HG03175 (cell line): ENCODE results near the gene SRGAP3.
A peak's percentile ranks its signal among the peaks of the same experiment; 100 is the strongest.

Experiments used
- ATAC-seq: cut with Tn5 transposase; IDR thresholded peaks from one replicate; pipeline ENCODE4 v1.9.1; 2021; ENCODE audit warnings: mild to moderate bottlenecking, moderate library complexity; ENCODE audit not compliant: unreplicated experiment

SRGAP3 gene

DNA sequence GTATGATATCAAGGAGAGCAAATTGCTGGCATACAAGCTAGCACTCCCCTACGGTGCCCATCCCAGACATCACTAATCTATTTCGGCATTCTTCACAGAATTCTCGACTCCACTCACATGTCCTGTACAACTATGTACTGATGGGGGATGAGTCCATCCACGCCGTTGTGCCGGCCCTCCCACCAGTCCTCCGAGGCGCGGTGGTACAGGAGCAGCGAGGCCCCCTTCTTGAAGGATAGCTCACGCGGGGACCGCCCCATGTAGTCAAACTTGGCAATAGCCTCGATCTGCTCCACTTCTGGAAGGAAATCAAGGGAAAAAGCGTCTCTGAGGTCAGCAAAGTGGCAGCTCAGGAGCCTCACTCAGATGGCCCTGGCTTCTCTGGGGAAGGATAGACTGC is 255.2 kb downstream of the SRGAP3 start:
- no peak for ATAC-seq

- no peak for ATAC-seq
Observed at GRCh38 chr3:8993331-8993730, 256.1 kb downstream of the SRGAP3 start.

GRCh38 chr3:8992854-8993253 is 256.6 kb downstream of the SRGAP3 start:
- ATAC-seq: no peak

DNA sequence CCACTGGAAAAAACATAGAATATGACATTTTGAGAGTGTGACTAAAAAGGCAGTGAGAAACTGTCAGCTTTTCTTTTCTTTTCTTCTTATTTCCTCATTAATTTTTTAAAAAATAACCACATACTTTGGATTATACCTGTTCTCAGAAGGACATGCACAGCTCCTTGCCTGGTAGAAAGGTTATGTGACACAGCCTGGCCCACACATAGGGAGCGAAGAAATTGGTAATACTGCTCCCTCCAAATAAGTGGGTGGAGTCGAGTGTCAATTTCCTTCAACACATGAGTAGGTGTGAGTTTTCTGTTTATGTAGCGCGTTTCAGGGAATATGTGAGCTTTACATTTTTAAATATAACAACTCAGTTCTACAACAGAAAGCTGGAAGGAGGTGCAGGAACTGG is 257.2 kb downstream of the SRGAP3 start:
- no peak for ATAC-seq

GRCh38 chr3:8990266-8991215 is 258.9 kb downstream of the SRGAP3 start:
- no peak for ATAC-seq

DNA sequence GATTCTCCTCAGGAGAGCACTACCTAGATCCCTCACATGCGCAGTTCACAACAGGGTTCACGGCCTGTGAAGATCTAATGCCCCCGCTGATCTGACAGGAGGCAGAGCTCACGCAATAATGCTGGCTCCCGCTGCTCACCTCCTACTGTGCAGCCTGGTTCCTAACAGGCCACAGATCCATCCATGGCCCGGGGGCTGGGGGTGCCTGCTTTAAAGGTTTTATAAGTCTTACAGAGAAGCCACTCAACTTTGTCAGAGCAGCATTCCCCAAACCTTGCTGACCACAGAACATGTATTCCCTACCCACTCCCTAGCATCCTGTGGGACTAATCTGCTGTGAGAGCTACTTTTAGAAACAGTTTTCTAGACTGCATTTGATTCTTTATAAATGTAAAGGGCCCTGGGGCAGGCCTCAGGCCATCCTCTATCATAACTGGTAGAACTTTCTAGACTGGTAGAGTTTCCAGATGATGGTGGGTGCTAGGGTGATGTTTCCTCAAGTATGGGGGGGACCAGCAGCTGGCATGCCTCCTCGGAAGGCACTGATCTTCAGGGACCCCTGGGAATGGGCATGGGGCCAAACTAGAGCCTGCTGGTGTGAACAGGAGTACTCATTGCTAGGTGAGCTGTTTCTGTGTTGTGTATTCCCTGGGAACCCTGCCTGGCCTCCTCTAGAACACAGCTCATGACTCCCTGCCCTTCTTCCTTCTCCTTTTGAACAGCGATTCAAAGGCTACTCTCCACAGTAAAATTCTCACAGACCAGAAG is 260.5 kb downstream of the SRGAP3 start:
- ATAC-seq: no peak

DNA sequence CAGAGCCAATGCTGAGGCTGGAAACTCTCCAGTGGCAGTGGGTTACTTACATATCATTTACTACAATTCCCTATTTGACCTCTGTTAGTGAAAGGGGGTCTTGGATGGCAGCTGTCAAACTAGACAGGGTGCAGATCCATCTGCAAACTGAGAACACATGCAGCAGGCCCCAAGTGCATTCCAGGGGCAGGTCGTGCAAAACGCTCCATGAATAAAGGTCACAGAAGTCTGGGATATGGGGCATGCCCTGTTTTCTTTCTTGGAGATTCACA is 261.1 kb downstream of the SRGAP3 start:
- no peak for ATAC-seq

GRCh38 chr3:8987645-8988383 is 261.6 kb downstream of the SRGAP3 start:
- peak; percentile 79 for ATAC-seq

DNA sequence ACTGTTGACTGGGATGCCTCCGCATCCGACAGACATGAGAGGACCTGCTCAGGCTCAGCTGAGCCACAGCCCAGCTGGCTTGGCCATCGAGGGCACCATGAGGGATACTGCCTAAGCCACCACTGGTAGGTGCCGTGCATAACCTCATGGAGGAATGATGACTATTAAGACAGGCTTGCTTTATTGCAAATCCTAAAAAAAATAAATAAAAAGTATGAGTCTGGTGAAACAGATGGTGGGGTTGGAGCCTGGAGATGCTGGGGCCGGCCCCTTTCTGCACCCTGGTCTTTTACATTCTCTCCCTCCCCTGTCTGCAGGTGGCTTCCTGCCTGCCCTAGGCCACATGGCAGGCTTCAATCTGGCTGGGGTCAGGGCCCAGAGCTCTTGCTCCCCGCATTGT is 262.2 kb downstream of the SRGAP3 start:
- no peak for ATAC-seq

DNA sequence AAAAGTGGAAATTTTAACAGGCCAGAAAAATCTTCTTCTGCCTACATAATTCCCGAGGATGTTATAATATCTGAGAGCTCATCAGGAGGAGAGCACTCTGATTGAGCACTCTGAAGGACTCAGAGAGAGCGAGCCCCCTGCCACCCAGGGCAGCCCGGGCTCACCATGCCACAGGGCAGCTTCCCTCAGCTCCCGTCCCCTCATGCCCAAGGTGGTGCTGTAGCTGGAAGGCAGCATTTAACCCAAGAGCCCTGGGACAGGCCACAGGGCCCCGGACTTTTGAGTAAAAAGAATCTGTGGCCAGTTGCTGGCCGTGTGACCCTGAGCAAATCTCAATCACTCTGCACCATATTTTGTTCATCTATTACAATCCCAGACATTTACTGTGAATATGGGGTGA is 262.7 kb downstream of the SRGAP3 start:
- no peak for ATAC-seq

- ATAC-seq: no peak
Observed at GRCh38 chr3:8985876-8986275, 263.6 kb downstream of the SRGAP3 start.

- no peak for ATAC-seq
Observed at GRCh38 chr3:8985411-8985831, 264.0 kb downstream of the SRGAP3 start.

DNA sequence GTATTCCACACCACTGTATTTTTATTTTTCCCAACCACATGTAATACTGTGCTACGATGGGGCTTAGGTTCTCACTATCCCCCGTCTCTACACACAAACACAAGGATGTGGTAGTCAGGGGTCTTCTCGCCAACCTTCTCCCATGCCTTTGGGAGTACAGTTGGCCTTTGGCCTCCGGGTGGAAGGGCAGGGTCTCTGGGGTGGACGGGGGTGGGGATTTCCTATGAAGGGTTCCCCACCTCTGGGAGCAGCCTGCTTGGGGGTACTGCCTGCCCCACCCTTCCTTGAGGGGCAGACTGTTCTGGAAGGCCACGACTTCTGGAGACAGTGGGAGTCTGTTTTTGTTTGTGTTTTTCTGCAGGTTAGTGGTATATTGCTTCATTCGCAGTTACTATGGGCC is 264.9 kb downstream of the SRGAP3 start:
- ATAC-seq: no peak

DNA sequence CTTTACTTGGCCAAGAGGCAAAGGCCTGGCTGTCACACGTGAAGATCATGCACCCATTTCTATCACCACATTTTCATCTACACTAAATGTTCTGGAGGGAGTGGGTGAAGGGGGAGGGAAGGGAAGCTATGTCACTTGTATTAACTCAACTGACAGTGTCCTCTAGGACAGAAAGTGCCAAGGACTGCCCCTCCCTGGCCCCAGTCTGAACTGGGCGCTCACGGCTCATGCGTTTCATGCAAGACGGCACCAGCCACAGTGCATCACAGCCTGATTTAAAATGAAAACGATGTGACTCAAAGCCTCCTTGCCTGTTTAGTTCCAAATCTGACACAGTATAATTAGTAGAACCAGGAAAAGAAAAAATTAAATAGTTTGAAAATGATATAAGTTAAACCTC is 265.4 kb downstream of the SRGAP3 start:
- ATAC-seq: no peak

DNA sequence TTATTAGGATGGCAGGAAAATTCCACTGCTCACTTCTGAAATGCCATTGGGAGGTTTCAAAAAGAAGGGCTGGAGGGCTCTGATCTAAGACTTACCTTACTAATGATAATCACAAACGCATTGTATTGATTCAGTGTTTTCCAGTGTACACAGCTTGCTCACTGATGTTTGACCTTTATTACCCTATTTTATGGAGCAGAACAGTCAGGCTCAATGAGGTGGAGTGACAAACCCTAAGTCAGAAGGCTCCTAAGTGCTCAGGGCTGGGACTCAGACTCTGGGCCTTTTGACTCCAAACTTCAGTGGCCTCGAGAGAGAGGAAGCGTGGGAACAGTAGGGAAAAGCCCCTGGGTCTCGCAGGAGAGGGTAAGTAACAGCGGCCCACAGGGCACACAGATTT is 265.9 kb downstream of the SRGAP3 start:
- no peak for ATAC-seq

DNA sequence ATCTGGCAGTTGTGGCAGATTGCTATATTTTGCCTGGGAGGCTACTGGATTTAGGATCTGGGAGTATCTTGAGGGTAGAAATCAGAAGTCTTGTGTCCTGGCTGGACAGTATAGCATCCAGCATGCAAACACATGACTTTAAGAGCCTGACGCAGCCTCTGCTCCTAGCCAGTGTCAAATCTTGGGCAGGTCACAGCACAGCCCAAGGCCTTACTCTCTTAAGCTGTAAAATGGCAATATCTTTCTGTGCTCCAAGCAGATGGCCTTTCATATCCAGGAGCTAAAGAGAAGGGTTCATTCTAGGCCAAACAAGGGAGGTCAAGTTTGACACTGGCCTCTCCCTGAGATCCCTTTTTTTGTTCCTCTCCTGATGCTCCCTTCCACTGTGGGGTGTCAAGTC is 266.4 kb downstream of the SRGAP3 start:
- ATAC-seq: no peak

- no peak for ATAC-seq
Observed at GRCh38 chr3:8982509-8982908, 266.9 kb downstream of the SRGAP3 start.

GRCh38 chr3:8981700-8982099 is 267.7 kb downstream of the SRGAP3 start:
- no peak for ATAC-seq

GRCh38 chr3:8981296-8981695 is 268.1 kb downstream of the SRGAP3 start:
- no peak for ATAC-seq

DNA sequence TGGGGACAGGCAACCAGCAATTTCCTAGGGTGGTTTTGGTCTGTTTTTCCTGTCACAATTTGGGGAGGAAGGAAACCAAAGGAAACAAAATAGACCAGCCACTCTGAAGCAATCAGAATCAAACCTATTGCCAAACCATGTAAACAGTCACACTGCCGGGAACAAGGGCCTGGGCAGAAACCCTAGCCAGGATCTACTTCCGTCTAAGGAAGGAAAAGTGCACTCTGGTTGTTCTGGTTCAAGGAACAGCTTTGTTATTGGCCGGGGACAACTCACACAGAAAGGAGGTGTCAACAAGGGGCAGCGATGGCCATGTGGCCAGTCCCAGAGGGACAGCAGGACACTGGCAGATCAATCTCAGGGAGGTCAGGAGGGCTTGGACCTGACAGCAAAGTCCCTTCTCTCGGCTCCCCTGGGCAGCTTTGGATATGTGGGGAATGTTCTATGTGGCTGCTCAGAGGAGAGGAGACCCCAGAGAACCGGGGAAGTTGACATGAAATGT is 268.6 kb downstream of the SRGAP3 start:
- ATAC-seq: no peak

- ATAC-seq: no peak
Observed at GRCh38 chr3:8979262-8979661, 270.2 kb downstream of the SRGAP3 start.
